Lung (tissue), 12 donors: Measurements from ENCODE around the gene OGFOD2. TPM values are rescaled to one million over a fixed set of nuclear protein-coding genes. Genes with fewer than 3 reads are reported as not detected.

Experiments
- ATAC-seq: fragments of 200-7000 bp; cut with Tn5 transposase; one replicate; pipeline ENCODE4 v1.9.1; 2020; ENCODE audit warnings: moderate number of reproducible peaks; ENCODE audit not compliant: insufficient read depth, low FRiP score
- DNase-seq, 3 donors: peaks; one replicate each; pipeline ENCODE4 v3.0.0-alpha.2; 2013 to 2017
- H3K27ac ChIP-seq, 2 donors: one replicate each; pipeline ENCODE4 v1.5.1; 2013; ENCODE audit warnings: mild to moderate bottlenecking in 2 of 2, moderate library complexity in 2 of 2, control low read depth in 1 of 2, inconsistent platforms in 1 of 2, low read depth in 1 of 2, low read length in 1 of 2
- H3K27me3 ChIP-seq, 3 donors: one replicate each; pipeline ENCODE4 v1.5.1; 2013; ENCODE audit warnings: low read length in 2 of 3; ENCODE audit not compliant: control insufficient read depth in 3 of 3, insufficient read depth in 3 of 3
- H3K36me3 ChIP-seq, 4 donors: one replicate each; pipeline ENCODE4 v1.5.1; 2013; ENCODE audit warnings: low read length in 4 of 4, mild to moderate bottlenecking in 1 of 4, moderate library complexity in 1 of 4; ENCODE audit not compliant: control insufficient read depth in 4 of 4, insufficient read depth in 4 of 4
- H3K4me1 ChIP-seq, 5 donors: one replicate each; pipeline ENCODE4 v1.5.1; 2013; ENCODE audit warnings: low read length in 5 of 5, mild to moderate bottlenecking in 2 of 5, moderate library complexity in 1 of 5; ENCODE audit not compliant: control insufficient read depth in 5 of 5, insufficient read depth in 5 of 5
- H3K4me3 ChIP-seq: one replicate; pipeline ENCODE4 v1.5.1; 2013; ENCODE audit warnings: mild to moderate bottlenecking, control low read depth, moderate library complexity
- H3K9ac ChIP-seq, 2 donors: one replicate each; pipeline ENCODE4 v1.5.1; 2013; ENCODE audit warnings: low read length in 2 of 2, control low read depth in 1 of 2; ENCODE audit not compliant: insufficient read depth in 1 of 2
- H3K9me3 ChIP-seq, 4 donors: one replicate each; pipeline ENCODE4 v1.5.1; 2013; ENCODE audit warnings: low read length in 3 of 4, mild to moderate bottlenecking in 1 of 4, moderate library complexity in 1 of 4; ENCODE audit not compliant: control insufficient read depth in 4 of 4, insufficient read depth in 3 of 4
- WGBS, 2 donors: extraction: QIAGEN DNeasy Blood & Tissue Kit; methylation state at CpG; one replicate each; pipeline ENCODE4 v1.1.7; 2013; 5-methylcytosine and 5-hydroxymethylcytosine counted together
- polyA plus RNA-seq, 2 donors: library from polyadenylated mRNA; stranded (reverse); fragments of 200-250 nt; gene quantifications; one replicate each; pipeline ENCODE4 v1.2.1, GENCODE V29; 2013
- total RNA-seq, 2 donors: library from RNA; depleted of rRNA in 1 of 2; stranded (reverse); fragments of >200 nt in 1 of 2; gene quantifications; one replicate each; pipeline ENCODE4 v1.2.1, GENCODE V29; 2014 to 2021
- TF ChIP-seq, protein P1 (sequence below): IDR thresholded peaks from 2 replicates; pipeline ENCODE4 v1.5.1; 2012; ENCODE audit warnings: mild to moderate bottlenecking; ENCODE audit errors: control extremely low read depth, extremely low read depth
- donor health status: control.
- donor health status: control.
- donor health status: Bipolar disorder and iron deficiency.
- donor health status: healthy.
- donor health status: DM: yes; HTN: yes; CAD: no.

OGFOD2 gene
- total and polyA plus RNA-seq, 4 donors = 11.4 to 30.1 (median 18.5) TPM

DNA sequence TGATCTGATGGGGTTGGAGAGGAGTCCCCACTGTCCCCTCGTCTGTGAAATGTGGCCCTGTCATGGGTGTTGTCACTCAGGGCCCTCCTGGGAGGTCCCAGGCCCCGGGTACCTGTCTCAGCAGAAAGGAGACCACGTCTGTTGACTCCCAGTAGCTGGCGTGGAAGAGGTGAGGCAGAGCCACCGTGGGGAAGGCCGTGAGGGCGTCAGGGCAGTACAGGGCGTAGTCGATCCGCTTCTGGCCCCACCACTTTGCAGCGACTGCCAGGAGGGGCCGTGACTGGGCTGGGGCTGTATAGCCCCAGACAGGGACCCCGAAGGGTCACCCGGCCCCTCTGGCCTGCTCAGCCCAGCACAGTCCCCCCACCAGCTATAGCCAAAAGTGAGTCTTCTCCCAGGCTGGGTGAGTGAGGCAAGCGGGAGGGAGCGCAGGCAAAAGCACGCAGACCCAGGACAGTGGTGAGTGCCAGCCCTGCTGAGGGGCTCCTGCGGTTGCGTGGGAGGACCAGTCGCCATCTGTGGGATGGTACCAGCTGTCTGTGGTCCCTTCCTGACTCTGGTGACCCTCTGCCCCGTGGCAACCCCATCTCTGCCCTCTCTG, 13.7 kb downstream of the OGFOD2 start:
- no peak overlapping the region for H3K4me3 ChIP-seq
- H3K27me3 ChIP-seq = no peaks in the 10 kb centered on the region
- DNase-seq (no peak), ATAC-seq (no peak)
- peaks cover 0 to 2% (median 0%) of the 10 kb centered on the region in 4 donors for H3K9me3 ChIP-seq
- H3K4me1 ChIP-seq = peaks cover 0 to 20% (median 9%) of the 10 kb centered on the region in 5 donors
- H3K27ac ChIP-seq = no peak overlapping the region
- peaks cover 0 to 62% (median 0%) of the 10 kb centered on the region in 4 donors for H3K36me3 ChIP-seq
- TF ChIP-seq, protein P1, sequence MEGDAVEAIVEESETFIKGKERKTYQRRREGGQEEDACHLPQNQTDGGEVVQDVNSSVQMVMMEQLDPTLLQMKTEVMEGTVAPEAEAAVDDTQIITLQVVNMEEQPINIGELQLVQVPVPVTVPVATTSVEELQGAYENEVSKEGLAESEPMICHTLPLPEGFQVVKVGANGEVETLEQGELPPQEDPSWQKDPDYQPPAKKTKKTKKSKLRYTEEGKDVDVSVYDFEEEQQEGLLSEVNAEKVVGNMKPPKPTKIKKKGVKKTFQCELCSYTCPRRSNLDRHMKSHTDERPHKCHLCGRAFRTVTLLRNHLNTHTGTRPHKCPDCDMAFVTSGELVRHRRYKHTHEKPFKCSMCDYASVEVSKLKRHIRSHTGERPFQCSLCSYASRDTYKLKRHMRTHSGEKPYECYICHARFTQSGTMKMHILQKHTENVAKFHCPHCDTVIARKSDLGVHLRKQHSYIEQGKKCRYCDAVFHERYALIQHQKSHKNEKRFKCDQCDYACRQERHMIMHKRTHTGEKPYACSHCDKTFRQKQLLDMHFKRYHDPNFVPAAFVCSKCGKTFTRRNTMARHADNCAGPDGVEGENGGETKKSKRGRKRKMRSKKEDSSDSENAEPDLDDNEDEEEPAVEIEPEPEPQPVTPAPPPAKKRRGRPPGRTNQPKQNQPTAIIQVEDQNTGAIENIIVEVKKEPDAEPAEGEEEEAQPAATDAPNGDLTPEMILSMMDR = no peak
- 92 to 94% methylated on average over 21 of the region's 21 CpGs for WGBS, 2 donors
- H3K9ac ChIP-seq = no peak overlapping the region

DNA sequence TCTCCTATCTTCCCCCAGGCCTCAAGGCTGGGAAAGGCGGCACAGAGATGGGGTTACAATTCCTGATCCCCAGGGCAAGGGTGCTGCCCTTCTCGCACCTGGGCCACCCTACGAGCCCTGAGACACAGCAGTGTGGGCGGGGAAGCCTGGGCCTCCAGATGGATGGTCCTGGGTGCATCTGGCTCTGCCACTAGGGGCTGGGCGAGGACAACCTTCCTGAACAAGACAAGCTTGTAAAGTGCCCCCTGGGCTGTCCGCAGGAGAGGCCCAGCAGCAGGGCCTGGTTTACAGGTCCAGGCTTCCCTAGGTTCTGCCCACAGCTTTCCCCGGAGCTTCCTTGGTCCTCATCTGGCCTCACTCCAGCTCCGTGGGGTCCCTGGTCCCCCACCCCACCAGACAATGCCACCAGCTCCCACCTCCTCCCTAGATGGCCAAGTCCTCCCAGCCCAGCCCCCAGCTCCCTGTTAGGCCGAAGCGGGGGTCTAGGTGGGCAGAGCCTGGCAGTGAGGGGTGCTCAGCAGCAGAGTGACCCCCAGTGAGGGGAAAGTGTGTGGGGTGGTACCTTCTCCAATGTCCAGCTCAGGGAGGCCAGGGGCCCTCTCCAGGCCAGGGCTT, 14.3 kb downstream of the OGFOD2 start:
- Histone ChIP-seq H3K4me3 (no peak overlapping the region), H3K4me1 (peaks cover 0 to 14% (median 5%) of the 10 kb centered on the region in 5 donors), H3K27me3 (no peaks in the 10 kb centered on the region), H3K27ac (no peak overlapping the region), H3K36me3 (peaks cover 0 to 65% (median 0%) of the 10 kb centered on the region in 4 donors), H3K9ac (no peak overlapping the region), H3K9me3 (peaks cover 0 to 2% (median 0%) of the 10 kb centered on the region in 4 donors)
- no peak for ATAC-seq
- TF ChIP-seq, protein P1 = no peak
- 93 to 98% methylated on average over 10 of the region's 10 CpGs for WGBS, 2 donors
- no peak for DNase-seq

DNA sequence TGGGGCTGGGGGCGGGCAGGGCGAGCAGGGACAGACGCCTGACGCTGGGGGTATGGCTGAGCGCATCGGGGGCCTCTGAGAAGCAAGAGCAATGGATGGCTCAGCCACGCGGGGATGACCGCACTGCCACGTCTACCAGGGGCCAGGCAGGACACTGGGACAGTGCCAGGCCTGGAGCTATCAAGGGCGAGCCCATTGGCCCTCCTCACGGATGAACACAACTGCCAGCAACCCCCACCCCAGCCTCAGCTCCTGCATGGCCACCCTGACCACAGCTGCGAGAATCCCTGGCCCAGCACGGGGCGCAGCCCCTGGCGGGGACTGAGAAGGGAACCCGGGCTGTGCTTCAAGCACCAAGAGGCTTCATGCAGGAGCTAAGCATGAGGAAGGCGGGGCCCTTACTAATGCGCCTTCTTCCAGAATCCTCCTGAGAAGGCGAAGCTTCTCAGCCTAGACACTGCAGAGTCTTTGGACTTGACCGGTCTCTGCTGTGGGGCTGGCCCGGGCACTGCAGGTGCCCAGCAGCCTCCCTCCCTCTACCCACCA, 14.9 kb downstream of the OGFOD2 start:
- ATAC-seq (no peak), DNase-seq (no peak)
- Histone ChIP-seq H3K9ac (no peak overlapping the region), H3K27me3 (no peaks in the 10 kb centered on the region), H3K4me3 (no peak overlapping the region), H3K4me1 (peaks cover 0 to 8% (median 0%) of the 10 kb centered on the region in 5 donors), H3K9me3 (peaks cover 0 to 2% (median 0%) of the 10 kb centered on the region in 4 donors), H3K36me3 (peaks cover 0 to 69% (median 0%) of the 10 kb centered on the region in 4 donors), H3K27ac (no peak overlapping the region)
- 94 to 98% methylated on average over 20 to 22 of the region's 22 CpGs for WGBS, 2 donors
- TF ChIP-seq, protein P1 = no peak
